Measurements from ENCODE around the gene RBP3. TPM values are rescaled to one million over a fixed set of nuclear protein-coding genes. Genes with fewer than 3 reads are reported as not detected.

The RBP3 gene
- total RNA-seq, 1 donor from 2014 or later: not detected

DNA sequence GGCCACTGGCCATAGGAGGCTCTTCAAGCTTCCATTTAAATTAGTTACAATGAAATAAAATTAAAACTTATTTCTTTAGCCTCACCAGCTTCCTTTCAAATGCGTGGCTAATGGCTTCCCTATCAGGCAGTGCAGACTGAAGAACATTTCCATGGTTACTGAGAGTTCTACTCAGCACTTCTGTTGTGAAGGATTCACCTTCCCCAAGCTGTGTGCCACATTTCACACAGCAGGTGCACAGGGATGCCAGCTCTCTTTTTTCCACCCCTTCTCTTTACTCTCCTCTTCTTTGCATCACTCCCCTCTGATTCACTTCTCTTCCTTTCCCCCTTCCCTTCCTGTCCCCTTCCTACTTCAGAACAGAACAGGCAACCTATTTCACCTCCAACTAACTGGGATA is 25.1 kb upstream of the RBP3 start:
- intact Hi-C loops (cut with DNase I): no loop called here
- H3K36me3 ChIP-seq: no peaks in the 10 kb centered on the region
- no peaks in the 10 kb centered on the region for H3K9me3 ChIP-seq
- H3K4me3 ChIP-seq: no peak overlapping the region
- no peak overlapping the region for H3K27ac ChIP-seq
- ATAC-seq (no peak), DNase-seq (no peak)
- peaks cover 8% of the 10 kb centered on the region for H3K27me3 ChIP-seq (ENCODE audit: low read depth)
- no peaks in the 10 kb centered on the region for H3K4me1 ChIP-seq
- TF ChIP-seq, protein P1, sequence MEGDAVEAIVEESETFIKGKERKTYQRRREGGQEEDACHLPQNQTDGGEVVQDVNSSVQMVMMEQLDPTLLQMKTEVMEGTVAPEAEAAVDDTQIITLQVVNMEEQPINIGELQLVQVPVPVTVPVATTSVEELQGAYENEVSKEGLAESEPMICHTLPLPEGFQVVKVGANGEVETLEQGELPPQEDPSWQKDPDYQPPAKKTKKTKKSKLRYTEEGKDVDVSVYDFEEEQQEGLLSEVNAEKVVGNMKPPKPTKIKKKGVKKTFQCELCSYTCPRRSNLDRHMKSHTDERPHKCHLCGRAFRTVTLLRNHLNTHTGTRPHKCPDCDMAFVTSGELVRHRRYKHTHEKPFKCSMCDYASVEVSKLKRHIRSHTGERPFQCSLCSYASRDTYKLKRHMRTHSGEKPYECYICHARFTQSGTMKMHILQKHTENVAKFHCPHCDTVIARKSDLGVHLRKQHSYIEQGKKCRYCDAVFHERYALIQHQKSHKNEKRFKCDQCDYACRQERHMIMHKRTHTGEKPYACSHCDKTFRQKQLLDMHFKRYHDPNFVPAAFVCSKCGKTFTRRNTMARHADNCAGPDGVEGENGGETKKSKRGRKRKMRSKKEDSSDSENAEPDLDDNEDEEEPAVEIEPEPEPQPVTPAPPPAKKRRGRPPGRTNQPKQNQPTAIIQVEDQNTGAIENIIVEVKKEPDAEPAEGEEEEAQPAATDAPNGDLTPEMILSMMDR (IDR thresholded peaks at IDR 0.05): no peak

DNA sequence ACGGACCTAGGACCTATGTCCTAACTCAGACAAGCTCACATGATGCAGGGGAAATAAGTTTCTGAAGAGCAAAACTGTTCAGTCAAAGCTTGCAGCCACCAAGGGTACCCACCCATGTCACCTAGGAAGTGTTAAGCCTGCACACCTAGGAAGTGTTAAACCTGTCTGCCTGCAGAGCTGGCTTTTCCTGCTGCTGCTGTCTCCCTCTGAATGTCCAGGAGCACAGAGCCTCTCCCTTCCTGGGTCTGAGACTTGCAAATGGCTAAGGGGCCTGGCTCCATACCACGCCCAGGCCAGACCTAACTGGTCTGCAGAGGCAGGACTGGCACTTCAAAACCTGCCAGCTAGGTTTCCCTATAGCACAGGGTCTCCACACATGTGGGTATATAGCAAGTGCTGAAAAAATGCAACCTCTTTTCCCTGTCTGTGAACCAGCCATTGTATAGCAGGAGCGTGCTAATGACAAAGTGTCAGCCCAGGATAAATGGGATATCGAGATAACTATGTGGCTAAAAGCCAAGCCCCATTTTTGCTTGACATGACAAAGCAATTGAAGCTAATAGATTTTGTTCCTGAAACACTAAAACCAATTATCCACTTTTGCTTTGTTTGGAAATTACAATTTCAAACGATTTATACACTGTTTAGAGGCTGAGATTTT is 24.4 kb upstream of the RBP3 start:
- Histone ChIP-seq H3K27me3 (ENCODE audit: low read depth) (peaks cover 8% of the 10 kb centered on the region), H3K9me3 (no peaks in the 10 kb centered on the region), H3K4me3 (no peak overlapping the region), H3K36me3 (no peaks in the 10 kb centered on the region), H3K4me1 (no peaks in the 10 kb centered on the region), H3K27ac (no peak overlapping the region)
- no peak for ATAC-seq
- DNase-seq: no peak
- TF ChIP-seq, protein P1 (IDR thresholded peaks at IDR 0.05): no peak
- intact Hi-C loops (cut with DNase I): no loop called here

DNA sequence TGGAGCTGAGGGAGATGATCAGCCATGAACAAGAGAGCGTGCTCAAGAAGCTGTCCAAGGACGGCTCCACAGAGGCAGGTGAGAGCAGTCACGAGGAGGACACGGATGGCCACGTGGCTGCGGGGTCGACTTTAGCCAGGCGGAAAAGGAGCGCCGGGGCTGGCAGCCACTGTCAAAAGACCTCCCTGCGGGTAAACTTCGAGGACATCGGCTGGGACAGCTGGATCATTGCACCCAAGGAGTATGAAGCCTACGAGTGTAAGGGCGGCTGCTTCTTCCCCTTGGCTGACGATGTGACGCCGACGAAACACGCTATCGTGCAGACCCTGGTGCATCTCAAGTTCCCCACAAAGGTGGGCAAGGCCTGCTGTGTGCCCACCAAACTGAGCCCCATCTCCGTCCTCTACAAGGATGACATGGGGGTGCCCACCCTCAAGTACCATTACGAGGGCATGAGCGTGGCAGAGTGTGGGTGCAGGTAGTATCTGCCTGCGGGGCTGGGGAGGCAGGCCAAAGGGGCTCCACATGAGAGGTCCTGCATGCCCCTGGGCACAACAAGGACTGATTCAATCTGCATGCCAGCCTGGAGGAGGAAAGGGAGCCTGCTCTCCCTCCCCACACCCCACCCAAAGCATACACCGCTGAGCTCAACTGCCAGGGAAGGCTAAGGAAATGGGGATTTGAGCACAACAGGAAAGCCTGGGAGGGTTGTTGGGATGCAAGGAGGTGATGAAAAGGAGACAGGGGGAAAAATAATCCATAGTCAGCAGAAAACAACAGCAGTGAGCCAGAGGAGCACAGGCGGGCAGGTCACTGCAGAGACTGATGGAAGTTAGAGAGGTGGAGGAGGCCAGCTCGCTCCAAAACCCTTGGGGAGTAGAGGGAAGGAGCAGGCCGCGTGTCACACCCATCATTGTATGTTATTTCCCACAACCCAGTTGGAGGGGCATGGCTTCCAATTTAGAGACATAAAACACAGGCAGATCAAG is 22.6 kb upstream of the RBP3 start:
- TF ChIP-seq, protein P1 (IDR thresholded peaks at IDR 0.05): no peak
- no peak for ATAC-seq
- Histone ChIP-seq H3K9me3 (no peaks in the 10 kb centered on the region), H3K4me3 (no peak overlapping the region), H3K4me1 (no peaks in the 10 kb centered on the region), H3K27ac (no peak overlapping the region), H3K36me3 (no peaks in the 10 kb centered on the region), H3K27me3 (ENCODE audit: low read depth) (peaks cover 8% of the 10 kb centered on the region)
- no peak for DNase-seq
- intact Hi-C loops (cut with DNase I): no loop called here

DNA sequence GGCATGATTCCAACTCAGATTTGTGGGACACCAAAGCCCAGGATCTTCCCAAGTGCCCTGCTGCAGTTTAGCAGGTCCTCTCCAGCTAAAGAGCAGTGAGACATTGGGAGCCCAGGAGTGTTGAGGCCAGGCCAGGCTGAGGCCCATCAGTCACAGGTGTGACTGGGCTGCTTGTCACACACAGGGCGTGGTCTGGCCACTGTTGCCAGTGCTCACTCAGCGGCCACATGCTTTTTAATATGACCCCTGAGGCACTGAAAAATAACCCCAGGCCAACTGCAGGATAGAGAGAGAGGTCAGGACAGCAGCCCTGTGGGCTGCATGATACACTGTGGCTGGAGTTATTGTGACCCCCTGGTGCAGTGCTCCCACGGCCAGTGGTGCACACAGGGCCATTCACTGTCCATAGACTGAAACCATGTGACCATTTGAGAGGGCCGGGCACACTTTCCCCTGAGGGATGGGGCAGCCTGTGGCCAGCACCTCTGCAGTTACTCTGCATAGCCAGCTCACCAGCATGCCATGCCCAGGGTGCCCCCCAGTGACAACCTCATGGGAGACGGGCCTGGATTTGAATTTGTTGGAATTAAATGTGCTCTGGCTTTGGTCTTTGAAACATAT is 21.7 kb upstream of the RBP3 start:
- H3K27ac ChIP-seq: no peak overlapping the region
- ATAC-seq (no peak), DNase-seq (no peak)
- H3K27me3 ChIP-seq (ENCODE audit: low read depth): peaks cover 6% of the 10 kb centered on the region
- no peaks in the 10 kb centered on the region for H3K9me3 ChIP-seq
- intact Hi-C loops (cut with DNase I): no loop called here
- no peaks in the 10 kb centered on the region for H3K4me1 ChIP-seq
- TF ChIP-seq, protein P1 (IDR thresholded peaks at IDR 0.05): no peak
- H3K4me3 ChIP-seq: no peak overlapping the region
- H3K36me3 ChIP-seq: no peaks in the 10 kb centered on the region

DNA sequence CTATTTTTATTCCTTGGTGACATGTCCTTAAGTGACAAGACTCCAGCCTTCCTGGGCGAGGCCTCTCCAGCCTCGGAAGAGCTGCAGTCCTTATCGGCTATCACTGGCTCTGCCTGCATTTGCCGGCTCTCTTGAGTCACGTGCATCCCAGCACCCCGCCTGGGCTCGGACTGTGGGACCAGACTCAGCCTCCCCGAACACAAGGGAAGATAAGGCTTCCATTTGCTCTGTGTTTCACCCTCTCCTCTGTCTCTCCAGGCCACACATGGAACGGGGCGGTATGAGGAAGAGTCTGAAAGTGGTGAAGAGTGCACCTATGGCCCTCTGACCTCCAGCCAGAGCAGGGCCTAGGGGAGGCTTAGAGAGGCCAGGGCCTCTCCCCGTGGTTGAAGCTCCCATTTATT is 21.2 kb upstream of the RBP3 start:
- H3K27me3 ChIP-seq (ENCODE audit: low read depth): peaks cover 5% of the 10 kb centered on the region
- H3K27ac ChIP-seq: no peak overlapping the region
- H3K4me3 ChIP-seq: no peak overlapping the region
- no peaks in the 10 kb centered on the region for H3K4me1 ChIP-seq
- intact Hi-C loops (cut with DNase I): no loop called here
- no peaks in the 10 kb centered on the region for H3K9me3 ChIP-seq
- TF ChIP-seq, protein P1 (IDR thresholded peaks at IDR 0.05): no peak
- ATAC-seq (no peak), DNase-seq (no peak)
- no peaks in the 10 kb centered on the region for H3K36me3 ChIP-seq
